Osteocyte (in vitro differentiated cells): ENCODE results near the gene BDKRB1. TPM values are rescaled to one million over a fixed set of nuclear protein-coding genes. Genes with fewer than 3 reads are reported as not detected.

Source experiments
- DNase-seq: peaks from one replicate; pipeline ENCODE4 v3.0.0; 2021; ENCODE audit warnings: mixed read lengths; ENCODE audit not compliant: unreplicated experiment; ENCODE audit errors: extremely low spot score
- H3K27ac Mint-ChIP-seq: one replicate; pipeline ENCODE4 v1.8.0; 2021; ENCODE audit warnings: mild to moderate bottlenecking, mixed read lengths; ENCODE audit not compliant: unreplicated experiment
- H3K27me3 Mint-ChIP-seq: one replicate; pipeline ENCODE4 v1.8.0; 2021; ENCODE audit warnings: mixed read lengths; ENCODE audit not compliant: unreplicated experiment
- H3K36me3 Mint-ChIP-seq: one replicate; pipeline ENCODE4 v1.8.0; 2021; ENCODE audit warnings: mixed read lengths; ENCODE audit not compliant: unreplicated experiment
- H3K4me1 Mint-ChIP-seq: one replicate; pipeline ENCODE4 v1.8.0; 2021; ENCODE audit warnings: mixed read lengths; ENCODE audit not compliant: unreplicated experiment
- H3K4me3 Mint-ChIP-seq: one replicate; pipeline ENCODE4 v1.8.0; 2021; ENCODE audit warnings: mild to moderate bottlenecking, moderate library complexity, mixed read lengths; ENCODE audit not compliant: unreplicated experiment
- H3K9me3 Mint-ChIP-seq: one replicate; pipeline ENCODE4 v1.8.0; 2021; ENCODE audit warnings: mixed read lengths; ENCODE audit not compliant: unreplicated experiment
- CTCF ChIP-seq: fragments of 200-600 bp; sonication (generic); IDR thresholded peaks from 2 replicates; pipeline ENCODE4 v1.5.0; 2021; ENCODE audit warnings: antibody characterized with exemption, mild to moderate bottlenecking, moderate library complexity
- total RNA-seq: library from RNA; stranded (reverse); gene quantifications from 2 replicates; pipeline ENCODE4 v1.2.1, GENCODE V29; 2021

BDKRB1 gene
- total RNA-seq, 1 donor from 2014 or later: not detected

- no peaks in the 10 kb centered on the region for H3K27me3 Mint-ChIP-seq
- H3K9me3 Mint-ChIP-seq: peaks cover 9% of the 10 kb centered on the region
- TF ChIP-seq CTCF: no peak
- H3K4me3 Mint-ChIP-seq: no peak overlapping the region
- H3K27ac Mint-ChIP-seq: no peak overlapping the region
- no peak for DNase-seq
- no peaks in the 10 kb centered on the region for H3K36me3 Mint-ChIP-seq
- H3K4me1 Mint-ChIP-seq: peaks cover 33% of the 10 kb centered on the region
Observed at GRCh38 chr14:96267916-96268315, 11.9 kb downstream of the BDKRB1 start.

GRCh38 chr14:96268431-96269358 lies 12.7 kb downstream of the BDKRB1 start:
- H3K4me3 Mint-ChIP-seq: no peak overlapping the region
- no peak for TF ChIP-seq CTCF
- H3K27me3 Mint-ChIP-seq: no peaks in the 10 kb centered on the region
- peaks cover 33% of the 10 kb centered on the region for H3K4me1 Mint-ChIP-seq
- peaks cover 13% of the 10 kb centered on the region for H3K9me3 Mint-ChIP-seq
- peak; percentile 84 for DNase-seq
- H3K27ac Mint-ChIP-seq: peak overlapping the region; percentile 44
- no peaks in the 10 kb centered on the region for H3K36me3 Mint-ChIP-seq

- no peak for DNase-seq
- H3K4me3 Mint-ChIP-seq: no peak overlapping the region
- H3K27me3 Mint-ChIP-seq: no peaks in the 10 kb centered on the region
- H3K27ac Mint-ChIP-seq: peak overlapping the region; percentile 44
- peaks cover 33% of the 10 kb centered on the region for H3K4me1 Mint-ChIP-seq
- TF ChIP-seq CTCF: no peak
- H3K9me3 Mint-ChIP-seq: peaks cover 13% of the 10 kb centered on the region
- H3K36me3 Mint-ChIP-seq: no peaks in the 10 kb centered on the region
Observed at GRCh38 chr14:96269359-96269710, 13.3 kb downstream of the BDKRB1 start.

GRCh38 chr14:96270565-96271420 lies 14.8 kb downstream of the BDKRB1 start:
- Mint-ChIP-seq H3K4me1 (peaks cover 38% of the 10 kb centered on the region), H3K27ac (no peak overlapping the region), H3K36me3 (no peaks in the 10 kb centered on the region), H3K27me3 (no peaks in the 10 kb centered on the region), H3K4me3 (no peak overlapping the region), H3K9me3 (peaks cover 13% of the 10 kb centered on the region)
- peak; percentile 44 for DNase-seq
- TF ChIP-seq CTCF: no peak

- Mint-ChIP-seq H3K27me3 (no peaks in the 10 kb centered on the region), H3K27ac (no peak overlapping the region), H3K9me3 (peaks cover 13% of the 10 kb centered on the region), H3K36me3 (no peaks in the 10 kb centered on the region), H3K4me3 (no peak overlapping the region), H3K4me1 (peaks cover 33% of the 10 kb centered on the region)
- DNase-seq: no peak
- no peak for TF ChIP-seq CTCF
Observed at GRCh38 chr14:96271421-96271762, 15.4 kb downstream of the BDKRB1 start.
